GM19438 (cell line): ENCODE measurements around the gene GDF11.
A peak's percentile ranks its signal among the peaks of the same experiment; 100 is the strongest.

ENCODE experiments used
- ATAC-seq: cut with Tn5 transposase; IDR thresholded peaks from one replicate; pipeline ENCODE4 v1.9.1; 2021; ENCODE audit warnings: low read depth; ENCODE audit not compliant: unreplicated experiment

Gene GDF11

DNA sequence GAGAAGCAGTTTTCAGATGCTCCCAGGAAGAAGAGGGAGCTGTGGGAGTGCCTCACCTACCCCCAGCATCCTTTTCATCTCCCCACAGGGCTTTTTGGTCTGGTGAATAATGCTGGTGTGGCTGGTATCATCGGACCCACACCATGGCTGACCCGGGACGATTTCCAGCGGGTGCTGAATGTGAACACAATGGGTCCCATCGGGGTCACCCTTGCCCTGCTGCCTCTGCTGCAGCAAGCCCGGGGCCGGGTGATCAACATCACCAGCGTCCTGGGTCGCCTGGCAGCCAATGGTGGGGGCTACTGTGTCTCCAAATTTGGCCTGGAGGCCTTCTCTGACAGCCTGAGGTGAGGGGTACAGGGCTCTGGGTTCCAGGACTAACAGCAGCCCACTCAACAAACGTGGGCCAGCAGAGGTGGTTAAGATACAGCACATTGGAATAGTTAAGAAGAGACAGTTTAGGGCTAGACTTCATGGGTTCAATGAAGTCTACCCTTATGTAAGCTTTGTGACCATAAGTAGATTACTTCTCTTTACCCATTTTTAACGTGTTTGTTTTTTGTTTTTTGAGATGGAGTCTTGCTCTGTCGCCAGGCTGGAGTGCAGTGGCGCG, 21.2 kb upstream of the GDF11 start:
- no peak for ATAC-seq

DNA sequence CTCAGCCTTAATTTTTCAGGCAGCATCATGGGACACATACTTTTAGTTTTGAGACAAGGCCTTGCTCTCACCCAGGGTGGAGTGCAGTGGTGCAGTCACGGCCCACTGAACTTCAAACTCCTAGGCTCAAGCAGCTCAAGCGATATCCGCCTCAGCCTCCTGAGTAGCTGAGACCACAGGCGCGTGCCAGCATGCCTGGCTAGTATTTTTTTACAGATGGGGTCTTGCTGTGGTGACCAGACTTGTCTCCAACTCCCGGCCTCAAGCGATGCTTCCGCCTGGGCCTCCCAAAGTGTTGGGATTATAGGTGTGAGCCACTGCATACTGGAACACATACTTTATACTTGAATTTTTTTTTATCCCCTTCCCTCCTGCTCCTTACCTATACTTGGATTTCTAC, 20.0 kb upstream of the GDF11 start:
- no peak for ATAC-seq

DNA sequence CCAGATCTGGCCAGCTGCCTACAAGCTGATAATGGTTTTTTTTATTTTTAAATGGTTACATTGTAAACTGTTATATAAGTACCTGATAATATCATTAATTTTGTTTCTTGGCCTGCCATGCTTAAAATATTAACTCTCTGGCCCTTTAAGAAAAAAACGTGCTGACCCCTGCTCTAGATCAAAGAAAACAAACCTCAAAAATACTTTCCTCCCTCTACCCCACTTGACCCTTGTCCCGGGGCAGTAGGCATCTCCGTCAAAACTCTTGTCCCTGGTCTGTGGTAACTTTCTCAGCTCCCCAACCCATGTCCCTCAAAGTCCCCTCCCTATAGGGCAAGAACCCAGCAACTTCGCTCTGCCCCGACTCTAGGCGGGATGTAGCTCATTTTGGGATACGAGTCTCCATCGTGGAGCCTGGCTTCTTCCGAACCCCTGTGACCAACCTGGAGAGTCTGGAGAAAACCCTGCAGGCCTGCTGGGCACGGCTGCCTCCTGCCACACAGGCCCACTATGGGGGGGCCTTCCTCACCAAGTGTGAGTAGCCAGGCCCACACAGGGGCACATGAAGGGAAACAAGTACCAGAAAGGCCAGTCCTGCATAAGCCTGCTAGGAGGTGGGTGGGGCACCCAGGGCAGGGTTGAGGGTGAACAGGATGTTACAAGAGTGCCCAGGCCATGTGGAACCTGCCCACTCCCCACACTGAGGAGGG, 19.3 kb upstream of the GDF11 start:
- no peak for ATAC-seq

DNA sequence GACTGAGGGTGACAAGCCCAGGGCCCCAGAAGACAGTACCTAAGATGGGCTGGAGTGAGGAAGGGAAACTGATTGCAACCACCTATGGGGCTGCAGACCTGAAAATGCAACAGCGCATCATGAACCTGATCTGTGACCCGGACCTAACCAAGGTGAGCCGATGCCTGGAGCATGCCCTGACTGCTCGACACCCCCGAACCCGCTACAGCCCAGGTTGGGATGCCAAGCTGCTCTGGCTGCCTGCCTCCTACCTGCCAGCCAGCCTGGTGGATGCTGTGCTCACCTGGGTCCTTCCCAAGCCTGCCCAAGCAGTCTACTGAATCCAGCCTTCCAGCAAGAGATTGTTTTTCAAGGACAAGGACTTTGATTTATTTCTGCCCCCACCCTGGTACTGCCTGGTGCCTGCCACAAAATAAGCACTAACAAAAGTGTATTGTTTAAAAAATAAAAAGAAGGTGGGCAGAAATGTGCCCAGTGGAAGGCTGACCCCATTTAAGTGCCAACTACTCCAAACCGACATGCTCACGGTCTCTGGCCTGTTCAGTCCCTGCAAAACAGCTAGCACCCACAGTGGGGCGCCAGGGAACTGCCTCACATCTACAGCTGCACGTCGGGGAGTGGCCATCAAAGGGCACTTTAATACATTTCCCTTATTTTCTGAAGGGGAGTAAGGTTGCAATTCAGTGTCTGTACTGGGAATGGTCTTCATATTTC, 18.5 kb upstream of the GDF11 start:
- ATAC-seq: no peak

DNA sequence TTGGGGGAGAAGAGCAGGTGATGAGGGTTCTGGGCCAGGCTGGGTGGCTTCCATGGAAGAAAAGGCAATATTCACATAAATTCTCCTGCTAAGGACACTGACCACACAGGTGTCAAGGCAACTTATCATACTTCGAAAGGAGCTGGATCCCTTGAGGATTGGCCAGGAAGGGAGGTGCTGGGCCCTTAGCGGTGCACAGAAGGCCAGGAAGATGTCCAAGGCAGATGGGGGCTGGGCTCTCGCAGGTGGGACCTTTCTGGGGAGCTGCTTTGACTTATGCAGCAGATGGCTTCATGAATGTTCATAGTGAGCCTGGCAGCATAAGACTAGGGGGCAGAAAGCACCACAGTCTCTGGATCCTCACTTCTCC, 18.0 kb upstream of the GDF11 start:
- ATAC-seq: no peak

DNA sequence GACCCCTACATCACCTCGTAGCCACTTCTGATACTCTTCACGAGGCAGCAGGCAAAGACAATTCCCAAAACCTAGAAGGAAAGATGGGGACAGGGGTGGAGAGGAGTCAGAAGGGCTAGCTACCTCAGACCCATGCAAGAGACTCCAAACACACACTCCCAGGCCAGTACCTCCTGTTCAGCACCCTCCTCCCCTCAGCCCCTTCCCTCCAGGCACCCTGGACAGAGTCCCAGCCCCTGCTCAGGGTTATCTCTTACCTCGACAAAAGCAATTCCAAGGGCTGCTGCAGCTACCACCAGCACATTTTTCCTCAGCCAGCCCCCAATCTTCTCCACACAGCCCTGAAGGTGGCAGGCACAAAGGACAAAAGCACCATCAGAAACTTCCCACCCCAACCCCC, 17.4 kb upstream of the GDF11 start:
- no peak for ATAC-seq

DNA sequence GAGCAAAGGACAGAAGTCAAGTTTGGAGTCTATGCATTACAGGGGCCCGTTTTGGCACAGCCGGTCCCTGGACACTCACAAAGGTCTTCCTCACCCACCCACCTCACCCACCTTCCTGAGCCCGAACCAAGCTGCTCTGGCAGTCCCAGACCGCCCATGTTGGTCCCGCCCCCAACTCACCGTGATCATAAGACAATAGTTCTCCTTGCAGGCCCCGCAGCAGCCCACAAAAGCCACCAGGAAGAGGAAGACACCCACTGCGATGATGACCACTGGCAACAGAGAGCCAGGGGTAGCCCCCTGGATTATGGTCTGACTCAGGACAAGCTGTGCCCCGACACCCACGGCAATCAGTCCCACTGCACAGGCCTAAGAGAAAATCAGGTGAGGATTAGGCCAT, 16.0 kb upstream of the GDF11 start:
- no peak for ATAC-seq

DNA sequence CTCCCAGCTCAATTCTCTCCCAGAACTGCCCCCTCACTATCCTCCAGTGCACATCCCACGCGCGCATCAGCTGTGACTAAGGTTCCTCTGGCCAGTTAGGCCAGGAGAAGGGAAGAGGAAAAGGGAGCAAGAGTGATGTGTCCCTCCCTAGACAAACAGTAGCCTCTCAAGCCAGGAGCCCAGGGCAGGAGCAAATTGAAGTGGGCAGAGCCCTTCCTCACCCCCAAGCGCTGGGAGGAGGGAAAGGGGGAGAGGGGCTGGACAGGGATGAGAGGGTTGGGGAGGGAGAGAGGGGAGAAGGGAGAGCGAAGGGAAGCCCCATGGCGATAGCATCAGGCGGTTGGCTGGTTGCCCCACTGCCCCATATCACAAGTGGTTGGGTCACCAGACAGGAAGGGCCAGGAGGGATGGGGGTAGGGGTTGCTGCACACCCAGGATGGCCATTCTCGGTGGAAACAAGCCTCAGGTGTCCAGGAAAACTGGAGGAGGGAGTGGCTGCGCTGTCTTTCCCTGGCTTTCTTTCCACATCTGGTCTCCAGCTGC, 15.2 kb upstream of the GDF11 start:
- ATAC-seq: no peak

DNA sequence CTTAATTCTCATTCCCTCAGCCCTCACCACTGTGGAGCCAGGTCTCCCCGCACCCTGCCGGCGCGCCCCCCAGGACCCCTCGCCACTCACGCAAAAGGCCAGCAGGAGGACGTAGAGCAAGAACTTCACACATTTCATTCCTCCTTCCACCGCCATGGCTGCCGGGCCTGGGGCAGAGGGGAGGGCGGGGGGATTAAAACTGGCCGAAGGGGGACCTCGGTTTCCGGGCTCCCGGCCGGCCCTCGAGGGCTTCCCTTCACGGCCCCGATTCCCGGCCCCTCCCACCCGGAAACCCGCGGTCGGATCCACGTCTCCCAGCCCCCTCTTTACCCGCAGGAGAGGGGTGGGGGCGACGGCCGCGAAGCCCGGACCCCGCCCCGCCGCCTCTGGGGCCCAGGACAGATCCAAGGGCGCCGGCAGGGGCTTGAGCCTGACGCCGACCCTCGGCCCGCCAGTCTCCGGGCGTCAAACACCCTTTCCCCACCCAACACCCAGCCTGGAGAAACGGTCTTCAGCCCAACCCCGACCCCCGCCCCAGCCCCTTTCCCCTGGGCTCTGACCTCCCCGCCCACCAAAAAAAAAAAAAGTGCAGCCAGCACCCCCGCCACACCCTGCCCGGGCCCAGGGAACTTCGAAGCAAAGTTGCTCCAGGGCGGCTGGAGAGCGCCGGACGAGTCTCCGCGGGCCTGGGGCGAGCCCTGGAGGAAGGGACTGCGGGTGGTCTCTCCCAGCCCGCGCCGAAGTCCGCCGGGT, 14.6 kb upstream of the GDF11 start:
- peak; percentile 15 for ATAC-seq

DNA sequence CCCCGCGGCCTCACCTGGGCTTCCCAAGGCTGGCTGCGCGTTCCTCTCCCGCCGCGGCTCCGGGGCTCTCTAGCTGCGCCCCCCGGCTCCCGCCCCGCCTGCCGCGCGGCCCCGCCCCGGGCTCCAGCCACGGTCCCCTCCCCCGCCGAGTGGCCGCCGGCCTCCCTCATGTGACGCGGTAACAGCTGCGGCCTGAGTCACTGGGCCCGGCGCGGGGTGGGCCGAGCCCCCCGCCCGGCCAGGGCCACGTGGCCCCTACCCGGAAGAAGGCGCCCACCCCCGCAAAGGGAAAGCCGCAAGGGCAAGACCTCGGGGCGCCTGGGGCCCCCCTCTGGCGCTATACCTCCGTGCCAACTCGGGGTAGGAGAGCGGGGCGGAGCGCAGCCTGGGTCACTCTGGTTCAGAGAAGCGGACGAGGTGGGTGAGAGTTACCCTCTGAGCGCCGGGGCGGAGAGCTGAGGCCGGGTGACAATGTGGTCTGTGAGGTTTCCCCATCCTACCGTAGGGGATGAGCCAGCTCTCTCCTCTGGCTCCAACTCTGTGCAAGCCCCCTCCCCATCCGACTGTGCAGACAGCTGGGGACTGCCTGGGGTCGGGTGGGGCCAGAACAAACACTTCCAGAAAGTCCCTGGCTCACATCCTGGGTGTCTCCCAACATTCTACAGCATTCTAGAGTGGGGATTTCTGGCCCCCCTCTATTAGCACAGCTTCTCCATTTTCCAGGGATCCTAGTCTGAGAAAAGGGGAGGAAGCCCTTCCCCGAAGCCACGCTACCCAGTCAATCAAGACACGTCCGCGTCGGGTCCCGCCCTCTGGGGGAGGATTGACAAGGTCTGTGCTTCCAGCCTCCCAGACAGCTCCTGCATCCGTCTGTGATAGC, 13.7 kb upstream of the GDF11 start, which contains the start of gene CD63:
TSS of gene CD63 (minus strand) at position 71 of the 880 bp plus-strand sequence. CDS start 668 bp downstream, outside the sequence.
- peak; percentile 63 for ATAC-seq

DNA sequence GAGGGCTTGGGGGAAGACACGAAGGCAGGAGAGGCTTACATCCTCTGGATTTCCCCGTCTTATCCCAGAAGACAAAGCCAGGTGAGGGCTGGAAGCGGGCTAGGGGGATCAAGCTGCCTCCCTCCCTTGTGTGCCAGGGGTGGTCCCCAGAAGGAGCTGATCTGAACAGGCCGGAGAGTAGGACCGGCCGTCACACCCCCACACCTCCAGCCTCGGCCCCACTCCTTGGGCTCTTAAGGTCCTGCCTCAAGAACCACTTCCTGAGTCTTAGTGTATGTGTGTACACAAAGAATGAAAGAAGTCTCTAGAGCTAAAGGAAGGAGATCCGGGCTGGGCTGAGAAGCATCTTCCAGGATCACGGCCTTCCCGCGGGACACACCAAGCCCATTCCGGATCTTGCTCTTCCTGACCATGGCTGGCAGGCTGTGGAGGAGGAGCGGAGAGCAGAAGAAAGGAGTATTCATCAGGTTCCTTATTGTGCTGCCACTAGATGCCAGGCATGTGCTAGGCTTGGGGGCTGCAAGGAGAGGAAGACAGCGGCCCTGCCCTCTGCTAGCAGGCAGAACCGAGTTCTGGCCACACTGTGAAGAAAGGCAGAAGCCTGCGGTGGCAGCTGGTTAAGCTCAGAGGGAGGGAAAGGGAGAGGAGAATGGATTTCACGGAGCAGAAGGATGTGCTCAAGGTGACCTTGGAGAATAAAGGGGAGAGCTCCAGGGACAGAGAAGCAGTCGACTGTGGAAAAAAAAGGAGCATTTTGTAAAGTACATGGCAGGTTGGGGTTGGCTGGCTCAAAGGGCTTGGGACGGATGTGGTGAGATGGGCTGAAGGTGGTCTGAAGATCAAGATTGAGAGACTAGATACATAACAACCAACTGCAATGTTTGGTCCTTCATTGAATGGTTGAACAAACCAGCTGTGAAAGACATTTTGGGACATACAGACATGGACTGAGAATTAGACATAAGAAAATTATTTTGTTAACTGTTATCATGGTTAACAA, 12.8 kb upstream of the GDF11 start:
- peak; percentile 53 for ATAC-seq

DNA sequence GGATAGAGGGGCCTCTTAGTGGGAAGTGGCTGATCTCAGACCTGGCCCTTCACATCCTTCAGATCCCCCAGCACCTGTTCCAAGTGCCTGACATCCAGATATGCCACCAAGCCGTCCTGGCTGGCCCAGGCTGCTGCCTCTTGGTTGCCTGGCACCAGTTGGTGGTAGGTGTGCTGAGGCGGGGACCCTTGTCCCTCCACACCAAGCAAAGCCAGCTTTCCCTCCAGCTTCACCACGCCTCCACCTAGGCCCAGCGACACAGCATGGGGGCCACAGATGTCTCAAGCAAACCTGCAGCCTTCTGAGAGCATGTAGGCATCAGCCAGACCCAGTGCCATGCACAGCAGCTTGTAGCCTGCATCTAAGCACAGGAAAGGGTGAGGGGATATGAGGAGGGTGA, 10.6 kb upstream of the GDF11 start:
- ATAC-seq: no peak

DNA sequence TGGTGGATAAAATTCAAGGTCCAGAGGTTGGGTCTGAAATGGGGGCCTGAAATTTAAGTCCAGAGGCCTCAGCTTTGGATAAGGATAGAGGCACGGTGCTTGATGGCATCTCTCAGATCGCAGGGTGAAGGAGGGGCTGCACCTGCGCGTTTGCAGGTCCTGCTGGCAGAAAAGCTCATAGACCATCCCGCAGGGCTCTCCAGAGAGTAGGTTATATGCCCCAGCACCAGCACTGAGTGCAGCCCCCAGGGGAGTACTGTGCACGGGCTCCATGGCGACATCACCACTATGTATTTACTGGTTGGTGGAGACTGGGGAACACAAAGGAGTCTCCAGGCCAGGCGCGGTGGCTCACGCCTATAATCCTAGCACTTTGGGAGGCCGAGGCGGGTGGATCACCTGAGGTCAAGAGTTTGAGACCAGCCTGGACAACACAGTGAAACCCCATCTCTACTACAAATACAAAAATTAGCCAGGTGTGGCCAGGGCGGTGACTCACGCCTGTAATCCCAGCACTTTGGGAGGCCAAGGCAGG, 9.8 kb upstream of the GDF11 start:
- no peak for ATAC-seq

DNA sequence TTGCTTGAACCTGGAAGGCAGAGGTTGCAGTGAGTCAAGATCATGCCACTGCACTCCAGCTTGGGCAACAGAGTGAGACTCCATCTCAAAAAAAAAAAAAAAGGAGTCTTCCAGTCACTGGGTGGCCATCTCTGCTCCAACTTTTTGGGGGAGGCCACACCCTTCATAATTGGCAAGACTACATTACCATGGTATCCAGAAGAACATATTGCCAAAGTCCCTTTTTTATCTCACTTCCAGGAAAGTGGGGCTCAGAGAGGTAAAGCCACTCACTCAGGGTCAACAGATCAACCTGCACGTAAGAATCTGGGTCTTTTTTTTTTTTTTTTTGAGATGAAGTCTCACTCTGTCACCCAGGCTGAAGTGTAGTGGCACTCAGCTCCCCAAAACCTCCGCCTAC, 9.1 kb upstream of the GDF11 start:
- no peak for ATAC-seq

DNA sequence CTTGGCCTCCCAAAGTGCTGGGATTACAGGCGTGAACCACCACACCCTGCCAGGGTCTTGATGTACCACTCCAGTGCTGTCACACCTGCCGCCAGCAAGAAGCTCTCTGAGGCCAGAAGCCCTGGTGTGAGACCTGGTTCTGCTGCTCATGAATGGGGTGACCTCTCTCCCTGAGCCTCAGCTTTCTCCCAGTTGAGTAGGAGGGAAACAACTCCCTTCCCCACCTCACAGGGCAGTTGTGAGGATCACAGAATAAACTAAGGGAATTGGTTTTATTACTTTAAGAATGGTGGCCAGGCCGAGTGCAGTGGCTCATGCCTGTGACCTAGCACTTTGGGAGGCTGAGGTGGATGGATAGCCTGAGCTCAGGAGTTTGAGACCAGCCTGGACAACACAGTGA, 8.3 kb upstream of the GDF11 start:
- ATAC-seq: no peak

DNA sequence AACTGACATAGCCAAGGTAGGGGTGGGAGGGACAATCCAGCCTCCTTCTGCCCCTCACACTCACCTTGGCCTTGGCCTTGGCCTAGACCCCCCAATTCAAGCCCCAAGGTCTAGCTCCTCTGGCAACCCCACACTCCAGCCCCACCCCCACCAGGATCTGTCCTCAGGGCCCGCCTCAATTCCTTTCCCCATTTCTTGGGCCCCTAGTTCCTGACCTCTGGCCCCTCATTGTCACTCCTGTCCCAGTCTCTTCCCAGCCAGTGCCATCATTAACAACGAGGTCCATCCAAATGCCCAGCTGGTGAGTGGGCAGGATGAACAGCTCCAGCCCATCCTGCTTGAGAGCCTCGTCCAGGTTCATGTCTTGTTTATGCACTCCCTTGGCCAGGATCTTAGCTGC, 6.8 kb upstream of the GDF11 start:
- ATAC-seq: no peak

DNA sequence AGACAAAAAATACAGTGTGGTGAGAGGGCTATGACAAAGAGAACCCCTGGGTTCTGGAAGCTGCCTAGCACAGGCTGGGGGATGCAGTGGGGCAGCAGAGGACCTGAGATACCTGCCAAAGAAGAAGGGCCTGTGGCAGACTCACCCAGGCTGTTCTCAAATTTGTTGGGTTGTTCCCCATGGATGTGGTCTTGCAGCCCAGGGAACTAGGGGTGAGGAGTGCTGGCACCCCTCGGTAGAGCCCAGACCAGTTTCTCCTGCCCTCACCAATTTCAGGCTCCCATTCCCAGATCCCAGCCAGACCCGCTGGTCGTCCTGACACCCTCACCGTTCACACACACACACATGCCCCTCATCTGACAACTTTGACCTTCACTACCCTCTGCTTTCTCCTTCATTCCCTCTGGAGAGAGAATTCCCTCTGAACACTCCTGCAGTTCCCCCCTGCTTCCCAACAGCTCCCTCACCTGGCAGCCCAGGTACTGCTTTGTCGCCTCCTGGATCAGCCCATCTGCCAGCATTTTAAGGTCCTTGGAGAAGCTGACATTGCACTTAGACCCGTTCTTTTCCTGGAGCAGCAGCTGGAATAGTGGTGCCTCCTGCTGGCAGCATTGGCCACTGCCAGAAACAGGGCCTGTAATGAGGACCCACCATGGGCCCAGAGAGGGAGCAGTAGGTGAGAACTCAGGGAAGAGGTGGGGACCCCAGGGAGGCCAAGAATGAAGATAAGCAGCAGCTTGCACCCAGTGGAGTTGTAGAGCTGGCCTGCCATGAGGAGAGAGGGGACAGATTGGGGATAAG, 5.9 kb upstream of the GDF11 start:
- ATAC-seq: no peak
